SHP77 (cell line): ENCODE data around the gene HCFC1R1.
A peak's percentile ranks its signal among the peaks of the same experiment; 100 is the strongest.

Experiments
- DNase-seq, 2 experiments: peaks; one replicate each; lab custom pipeline; 2025; lab: John Stamatoyannopoulos, UW

Gene HCFC1R1

GRCh38 chr16:3035972-3036725 is 12.4 kb upstream of the HCFC1R1 start:
- no peak for DNase-seq

- no peak for DNase-seq
These were observed 11.7 kb upstream of the HCFC1R1 start for GRCh38 chr16:3035289-3035971.

GRCh38 chr16:3032624-3033023 is 8.9 kb upstream of the HCFC1R1 start:
- DNase-seq = no peak

GRCh38 chr16:3030222-3031212 is 6.8 kb upstream of the HCFC1R1 start:
- DNase-seq = no peak

DNA sequence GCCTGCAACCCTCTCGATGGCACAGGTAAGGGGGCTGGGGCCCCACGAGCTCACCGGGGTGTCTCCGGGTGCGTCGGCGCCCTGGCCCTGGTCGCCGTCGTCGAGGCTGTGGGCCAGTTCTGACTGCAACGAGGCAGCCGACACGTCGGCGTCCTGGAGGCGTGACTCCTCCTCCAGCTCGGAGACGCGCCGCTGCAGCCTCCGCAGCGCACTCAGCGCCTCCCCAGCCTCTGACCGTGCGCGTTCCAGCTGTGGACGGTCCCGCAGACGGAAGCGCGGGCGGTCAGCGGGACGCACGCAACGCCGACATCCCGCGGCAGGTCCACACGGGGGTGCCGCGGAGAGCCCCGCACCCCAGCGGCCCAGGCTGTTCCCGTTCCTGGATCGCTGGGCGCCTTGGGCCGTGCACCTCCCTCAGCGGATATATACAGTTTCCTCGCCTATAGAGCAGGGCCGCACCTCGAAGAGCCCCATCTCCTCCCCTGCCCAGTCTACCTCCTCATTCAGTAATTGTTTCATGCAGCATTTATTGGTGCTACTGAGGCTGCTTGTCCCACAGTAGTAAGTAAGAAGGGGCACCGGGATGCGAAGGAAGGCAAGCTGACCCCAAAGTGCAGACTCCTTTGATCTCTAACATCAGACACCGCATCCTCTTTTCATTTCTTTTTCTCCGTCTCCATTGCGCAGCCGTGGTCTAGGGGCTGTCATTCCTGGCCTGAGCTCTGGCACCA is 5.9 kb upstream of the HCFC1R1 start:
- no peak for DNase-seq

DNA sequence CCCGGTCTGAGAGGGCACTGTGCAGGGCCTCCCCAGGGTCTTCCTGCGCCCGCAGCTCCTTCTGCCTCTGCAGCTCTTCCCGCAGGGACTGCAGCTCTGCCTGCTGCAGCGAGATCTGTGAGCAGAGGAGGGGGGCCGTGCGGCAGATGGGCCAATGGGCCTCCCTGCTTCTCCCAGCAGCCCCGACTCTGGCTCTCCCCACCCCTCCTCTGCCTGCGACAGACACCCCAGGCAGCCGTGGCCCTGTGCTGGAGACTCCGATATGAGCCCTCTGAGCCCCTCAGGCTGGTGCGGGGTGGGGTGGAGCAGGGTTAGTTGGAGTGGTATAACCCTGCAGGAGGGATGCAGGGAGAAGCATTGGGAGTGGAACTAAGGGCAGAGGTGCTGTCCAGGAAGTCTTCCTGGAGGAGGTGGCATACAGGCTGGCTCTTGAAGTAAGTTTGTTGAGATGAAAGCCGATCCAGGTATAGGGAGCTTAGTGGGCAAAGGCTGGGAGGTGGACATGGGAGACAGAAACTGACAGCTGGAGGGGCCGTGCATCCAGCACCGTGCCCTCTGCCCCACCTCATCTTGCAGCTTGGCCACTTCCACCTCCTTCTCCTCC is 5.1 kb upstream of the HCFC1R1 start:
- DNase-seq = no peak

- peak; percentile 75 to 82 for DNase-seq
These were observed 4.4 kb upstream of the HCFC1R1 start for GRCh38 chr16:3027983-3028715.

DNA sequence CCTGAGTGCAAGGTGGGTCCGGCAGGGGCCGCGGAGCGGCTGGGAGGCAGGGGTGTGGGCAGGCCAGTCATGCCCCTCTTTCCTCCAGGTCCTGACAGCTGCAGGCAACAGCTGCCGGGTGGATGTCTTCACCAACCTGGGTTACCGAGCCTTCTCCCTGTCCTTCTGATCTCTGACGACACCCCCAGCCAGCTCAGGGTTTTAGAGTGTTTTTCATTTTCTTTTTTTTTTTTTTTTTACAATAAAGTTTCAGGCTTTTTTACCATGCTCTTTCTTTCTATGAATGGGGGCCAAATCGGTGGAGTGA is 3.7 kb upstream of the HCFC1R1 start:
- DNase-seq = no peak

- no peak for DNase-seq
These were observed 3.1 kb upstream of the HCFC1R1 start for GRCh38 chr16:3026609-3027488.

GRCh38 chr16:3026003-3026378 is 2.2 kb upstream of the HCFC1R1 start:
- no peak for DNase-seq

DNA sequence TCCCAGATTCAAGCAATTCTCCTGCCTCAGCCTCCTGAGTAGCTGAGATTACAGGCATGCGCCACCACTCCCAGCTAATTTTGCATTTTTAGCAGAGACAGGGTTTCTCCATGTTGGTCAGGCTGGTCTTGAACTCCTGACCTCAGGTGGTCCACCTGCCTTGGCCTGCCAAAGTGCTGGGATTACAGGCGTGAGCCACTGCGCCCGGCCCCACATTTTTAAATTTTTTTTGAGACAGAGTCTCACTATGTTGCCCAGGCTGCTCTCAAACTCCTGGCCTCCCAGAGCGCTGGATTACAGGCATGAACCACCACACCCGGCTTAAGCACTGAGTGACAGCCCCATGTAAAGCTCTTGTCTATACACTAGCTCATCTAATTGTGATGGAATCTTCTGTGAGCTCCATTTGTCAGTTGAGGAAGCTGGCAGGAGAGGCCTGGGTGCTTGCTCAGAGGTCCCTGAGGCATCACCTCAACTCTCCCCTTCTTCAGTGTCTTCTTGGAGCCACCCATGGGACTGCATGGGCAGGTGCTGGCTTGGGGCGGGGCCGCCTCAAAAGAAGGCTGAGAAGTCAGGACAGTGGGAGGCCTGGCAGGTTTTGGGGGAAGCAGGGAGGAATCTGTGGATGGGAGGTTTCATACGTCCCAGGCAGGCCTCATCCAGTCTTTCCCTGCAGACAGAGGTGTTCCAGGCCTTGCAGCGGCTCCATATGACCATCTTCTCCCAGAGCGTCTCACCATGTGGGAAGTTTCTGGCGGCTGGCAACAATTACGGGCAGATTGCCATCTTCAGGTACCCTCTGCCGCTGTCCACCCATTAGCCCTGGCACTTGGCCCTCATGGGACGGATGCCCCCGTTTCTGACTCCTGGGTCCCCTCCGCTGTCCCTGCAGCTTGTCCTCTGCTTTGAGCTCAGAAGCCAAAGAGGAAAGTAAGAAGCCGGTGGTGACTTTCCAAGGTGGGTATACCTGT is 1.6 kb upstream of the HCFC1R1 start:
- no peak for DNase-seq

DNA sequence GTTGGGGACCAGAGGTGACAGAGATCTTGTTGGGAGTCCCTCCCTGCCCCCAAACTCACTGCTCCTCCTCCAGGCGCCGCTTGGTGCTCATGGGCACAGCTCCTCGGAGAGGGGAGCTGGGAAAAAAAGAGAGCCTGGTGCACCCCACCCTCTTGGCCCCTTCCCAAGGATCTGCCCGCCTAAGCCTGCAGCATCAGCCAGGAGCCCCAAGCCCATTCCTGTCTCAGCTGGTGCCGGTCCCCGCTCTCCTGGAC is 400 bp downstream of the HCFC1R1 start:
- DNase-seq = no peak

DNA sequence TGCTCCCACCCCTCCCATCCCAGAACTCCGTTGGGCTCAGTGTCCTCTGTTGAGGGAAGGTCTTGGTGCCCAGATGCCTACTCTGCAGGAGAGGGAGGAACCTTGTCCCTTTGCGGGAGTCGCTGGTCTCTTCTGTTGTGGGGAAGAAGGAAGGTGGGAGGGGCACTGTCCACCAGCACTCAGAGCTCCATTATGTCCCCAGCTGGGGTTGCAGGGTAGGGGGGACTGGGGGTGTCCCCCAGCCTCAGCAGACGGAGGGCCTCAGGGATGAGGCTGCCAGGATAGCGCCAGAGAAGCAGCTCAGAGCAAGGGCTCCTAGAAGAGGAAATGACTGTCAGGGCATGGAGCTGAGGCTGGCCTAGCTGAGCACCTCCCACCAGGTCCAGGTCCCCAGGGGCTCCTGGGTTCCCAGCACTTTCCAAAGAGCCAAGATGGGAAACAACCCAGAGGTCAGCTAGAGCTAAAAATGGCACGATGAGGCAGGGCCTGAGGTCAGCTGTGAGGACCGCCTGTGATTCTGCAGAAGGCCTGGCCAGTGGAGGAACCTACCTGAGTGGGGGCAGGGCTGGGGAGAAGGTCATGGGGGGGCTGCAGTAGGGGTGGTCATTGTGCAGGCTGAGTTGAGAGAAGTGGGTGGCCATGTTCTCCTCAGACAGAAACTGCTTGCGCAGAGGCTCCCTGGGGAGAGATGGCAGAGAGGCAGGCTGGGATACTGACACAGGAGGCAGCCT is 893 bp downstream of the HCFC1R1 start:
- no peak for DNase-seq

DNA sequence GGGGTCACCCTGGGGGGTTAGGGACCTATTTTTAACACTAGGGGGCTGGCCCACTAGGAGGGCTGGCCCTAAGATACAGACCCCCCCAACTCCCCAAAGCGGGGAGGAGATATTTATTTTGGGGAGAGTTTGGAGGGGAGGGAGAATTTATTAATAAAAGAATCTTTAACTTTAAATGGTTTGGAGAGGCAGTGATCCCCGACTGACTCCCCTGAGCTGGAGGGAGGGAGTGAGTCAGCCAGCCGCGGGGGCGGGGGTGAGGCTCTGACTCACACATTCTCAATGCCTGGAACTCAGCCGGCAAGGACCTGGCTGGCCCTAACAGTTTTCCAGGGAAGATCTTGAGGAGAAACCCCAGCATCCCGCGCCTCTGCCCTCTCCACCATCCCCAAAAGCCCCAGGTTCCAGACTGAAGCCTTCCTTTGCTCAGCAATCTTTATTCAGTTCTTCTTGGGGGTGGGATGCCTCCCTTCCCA is 1.5 kb downstream of the HCFC1R1 start:
- no peak for DNase-seq

GRCh38 chr16:3021449-3022207 is 2.1 kb downstream of the HCFC1R1 start:
- peak in 1 of 2 experiments; percentile 41 for DNase-seq

GRCh38 chr16:3020604-3021448 is 2.9 kb downstream of the HCFC1R1 start:
- no peak for DNase-seq
